Activated naive CD4-positive, alpha-beta T cell (primary cell): ENCODE results near the gene SEC23A.
"Not testable (repeated sequence)": the region's sequence is repeated elsewhere in the genome, so short reads cannot be mapped to it uniquely, and the experiment has no call there.

Experiments used
- DNase-seq, 4 experiments: peaks; one replicate each; lab custom pipeline; 2025; lab: John Stamatoyannopoulos, UW

The SEC23A gene

GRCh38 chr14:39102969-39103957 is at the start of gene SEC23A:
TSS of gene SEC23A (minus strand) at chr14:39103235. CDS start at chr14:39096118, 7,117 bp downstream.
- DNase-seq, result peak; percentile 34 to 72 (median 56)

- DNase-seq, result no peak
Observed at GRCh38 chr14:39145266-39145966, 42.4 kb upstream of the SEC23A start.

- DNase-seq, result not testable (repeated sequence)
Observed at GRCh38 chr14:39143226-39143625, 40.2 kb upstream of the SEC23A start.

- not testable (repeated sequence) for DNase-seq
Observed at GRCh38 chr14:39141623-39142022, 38.6 kb upstream of the SEC23A start.

GRCh38 chr14:39140170-39140569 is 37.1 kb upstream of the SEC23A start:
- no peak for DNase-seq

- DNase-seq, result no peak
Observed at GRCh38 chr14:39138440-39138839, 35.4 kb upstream of the SEC23A start.

- DNase-seq, result not testable (repeated sequence)
Observed at GRCh38 chr14:39137835-39138234, 34.8 kb upstream of the SEC23A start.

GRCh38 chr14:39122330-39123138 is 19.5 kb upstream of the SEC23A start:
- DNase-seq, result no peak

- peak; percentile 78 to 90 (median 88) for DNase-seq
Observed at GRCh38 chr14:39114073-39114838, 11.2 kb upstream of the SEC23A start, which contains the start of gene GEMIN2. TSS of gene GEMIN2 (plus strand) at chr14:39114323. CDS start at chr14:39114339, 16 bp downstream.

GRCh38 chr14:39113685-39114072 is 10.6 kb upstream of the SEC23A start:
- DNase-seq, result no peak

GRCh38 chr14:39109893-39110715 is 7.1 kb upstream of the SEC23A start:
- DNase-seq, result no peak

GRCh38 chr14:39108791-39109190 is 5.8 kb upstream of the SEC23A start:
- DNase-seq, result no peak

- no peak for DNase-seq
Observed at GRCh38 chr14:39107591-39107996, 4.6 kb upstream of the SEC23A start.

GRCh38 chr14:39104078-39104801 is 1.2 kb upstream of the SEC23A start:
- not testable (repeated sequence) for DNase-seq

GRCh38 chr14:39102265-39102968 is 618 bp downstream of the SEC23A start:
- DNase-seq, result no peak

- DNase-seq, result no peak
Observed at GRCh38 chr14:39099748-39100147, 3.3 kb downstream of the SEC23A start.

- not testable (repeated sequence) for DNase-seq
Observed at GRCh38 chr14:39099215-39099614, 3.8 kb downstream of the SEC23A start.

GRCh38 chr14:39097159-39097558 is 5.9 kb downstream of the SEC23A start:
- no peak for DNase-seq

GRCh38 chr14:39094515-39094914 is 8.5 kb downstream of the SEC23A start:
- no peak for DNase-seq
